ENCODE results near the gene MME. TPM values are rescaled to one million over a fixed set of nuclear protein-coding genes. Genes with fewer than 3 reads are reported as not detected.

The MME gene
- 10 to 100 TPM in 2 of 4 donors, 1 to 10 TPM in 2; 1.5 to 81.7 (median 20.5) TPM for total RNA-seq

DNA sequence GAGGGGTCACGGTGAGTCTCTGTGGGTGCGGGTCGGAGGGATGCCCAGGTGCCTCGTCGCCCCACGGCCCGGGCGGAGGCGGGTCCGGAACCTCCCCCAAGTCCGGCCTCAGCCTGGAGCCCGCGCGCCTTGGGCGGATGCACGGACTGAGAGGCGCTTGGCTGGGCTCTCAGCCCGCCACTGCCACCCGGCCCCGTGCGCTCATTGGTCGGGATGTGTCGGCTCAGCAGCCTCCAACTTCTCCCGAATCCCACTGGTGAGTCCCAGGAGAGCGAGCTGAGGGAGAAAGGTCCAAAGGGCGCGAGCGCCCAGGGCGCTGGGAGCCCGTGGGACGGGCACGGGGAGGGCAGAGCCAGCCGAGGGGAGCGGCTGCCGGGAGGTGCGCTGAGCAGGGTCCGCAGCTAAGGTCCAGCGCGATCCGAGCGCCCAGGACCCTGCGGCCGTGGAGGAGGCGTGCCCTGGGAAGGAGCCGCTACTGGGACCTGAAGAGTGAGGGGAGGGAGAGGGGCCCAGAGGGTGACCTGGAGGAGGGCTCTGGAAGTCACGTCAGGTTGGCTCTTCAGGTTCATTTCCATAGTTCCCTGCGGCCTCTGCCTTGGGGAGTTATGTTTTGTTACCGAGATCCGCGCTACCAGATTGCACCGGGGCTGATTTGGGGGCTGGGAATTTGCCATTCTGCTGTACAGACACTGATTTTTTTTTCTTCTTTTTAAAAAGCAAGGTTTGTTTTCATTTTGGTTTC, at the start of gene MME:
Gene MME, plus strand, starts transcription at position 574 of the 742 bp plus-strand sequence. CDS start 3,849 bp downstream, outside the sequence.
- 0 to 2% methylated on average over 1 to 6 of the region's 51 CpGs for WGBS, 2 donors (ENCODE audit: low coverage in 1 of 2)
- peaks cover 23% of the 10 kb centered on the region for H3K27me3 ChIP-seq
- H3K4me1 ChIP-seq = peaks cover 0 to 25% (median 0%) of the 10 kb centered on the region in 3 donors
- peak within 1 kb of the TSS in 2 of 4 donors; percentile 21 to 67 for H3K27ac ChIP-seq
- no peaks in the 10 kb centered on the region for H3K36me3 ChIP-seq
- peaks cover 0 to 6% (median 0%) of the 10 kb centered on the region in 3 donors for H3K9me3 ChIP-seq
- peak; percentile 85 for ATAC-seq
- TF ChIP-seq EP300 (IDR thresholded peaks at IDR 0.05) (no peak), CTCF (IDR thresholded peaks at IDR 0.05) (no peak), POLR2AphosphoS5 (IDR thresholded peaks at IDR 0.05) (peak; percentile 9), POLR2A (IDR thresholded peaks at IDR 0.05) (peak in 1 of 2 donors; percentile 12)
- H3K4me3 ChIP-seq = peak within 1 kb of the TSS; percentile 47 to 66

GRCh38 chr3:155031186-155031585, 48.9 kb upstream of the MME start:
- Histone ChIP-seq H3K27ac (no peak overlapping the region), H3K9me3 (no peaks in the 10 kb centered on the region), H3K36me3 (no peaks in the 10 kb centered on the region), H3K4me1 (no peaks in the 10 kb centered on the region), H3K4me3 (no peak overlapping the region), H3K27me3 (no peaks in the 10 kb centered on the region)
- TF ChIP-seq POLR2AphosphoS5 (IDR thresholded peaks at IDR 0.05) (no peak), POLR2A (IDR thresholded peaks at IDR 0.05) (no peak), EP300 (IDR thresholded peaks at IDR 0.05) (no peak), CTCF (IDR thresholded peaks at IDR 0.05) (no peak)
- no peak for ATAC-seq

DNA sequence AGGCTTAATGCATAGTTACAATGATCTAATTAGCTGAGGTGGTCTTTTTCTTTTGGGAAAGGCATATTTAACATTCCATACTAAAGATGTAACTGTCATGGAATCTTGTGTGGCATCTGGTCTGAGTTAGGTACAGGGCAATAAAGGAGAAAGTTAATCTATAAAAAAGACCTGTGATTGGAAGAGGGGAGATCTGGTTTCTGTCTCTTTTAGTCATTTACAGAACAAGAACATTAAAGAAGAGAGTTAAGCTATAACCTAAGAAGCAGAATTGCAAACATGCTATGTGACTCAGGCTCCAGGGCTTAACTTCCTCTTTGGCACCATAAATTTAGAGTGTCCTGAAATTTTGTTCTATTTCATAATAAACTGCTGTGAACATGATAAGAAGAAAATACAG, 47.2 kb upstream of the MME start:
- no peak for ATAC-seq

GRCh38 chr3:155034786-155035185, 45.3 kb upstream of the MME start:
- Histone ChIP-seq H3K9me3 (no peaks in the 10 kb centered on the region), H3K27me3 (no peaks in the 10 kb centered on the region), H3K36me3 (no peaks in the 10 kb centered on the region), H3K27ac (no peak overlapping the region), H3K4me1 (no peaks in the 10 kb centered on the region), H3K4me3 (no peak overlapping the region)
- 59 to 72% methylated on average over 4 of the region's 4 CpGs for WGBS, 2 donors (ENCODE audit: low coverage in 1 of 2)
- no peak for ATAC-seq
- TF ChIP-seq EP300 (IDR thresholded peaks at IDR 0.05) (no peak), POLR2AphosphoS5 (IDR thresholded peaks at IDR 0.05) (no peak), CTCF (IDR thresholded peaks at IDR 0.05) (no peak), POLR2A (IDR thresholded peaks at IDR 0.05) (no peak)

More for the DNA sequence above, 47.2 kb upstream of the MME start:
- TF ChIP-seq POLR2AphosphoS5 (IDR thresholded peaks at IDR 0.05) = no peak
- no peak for TF ChIP-seq POLR2A (IDR thresholded peaks at IDR 0.05)
- no peak for TF ChIP-seq CTCF (IDR thresholded peaks at IDR 0.05)
- no peak for TF ChIP-seq EP300 (IDR thresholded peaks at IDR 0.05)
- no peak overlapping the region for H3K27ac ChIP-seq
- H3K9me3 ChIP-seq = no peaks in the 10 kb centered on the region
- H3K4me1 ChIP-seq = no peaks in the 10 kb centered on the region
- H3K4me3 ChIP-seq = no peak overlapping the region
- no peaks in the 10 kb centered on the region for H3K36me3 ChIP-seq
- H3K27me3 ChIP-seq = no peaks in the 10 kb centered on the region

DNA sequence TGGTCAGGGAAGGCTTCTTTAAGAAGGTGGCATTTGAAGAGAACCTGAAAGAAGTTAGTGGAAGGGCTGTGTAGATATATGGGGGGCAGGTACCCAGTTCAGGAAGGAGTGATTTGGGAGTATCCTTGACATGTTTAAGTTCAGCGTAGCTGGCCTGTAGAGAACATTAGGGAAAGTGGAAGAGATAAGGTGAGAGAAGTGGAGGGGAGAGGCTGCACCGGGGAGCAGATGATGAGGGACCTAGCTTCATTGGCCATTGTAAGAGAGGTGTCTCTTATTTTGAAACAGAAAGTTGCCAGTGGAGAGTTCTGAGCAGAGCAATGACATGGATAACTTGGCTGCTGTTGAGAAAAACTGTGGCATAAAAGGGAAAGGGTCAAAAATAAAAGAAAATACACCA, 44.6 kb upstream of the MME start:
- 60 to 89% methylated on average over 2 of the region's 2 CpGs for whole genome bisulfite sequencing, 2 donors (ENCODE audit: low coverage in 1 of 2)
- no peak for ATAC-seq
- no peaks in the 10 kb centered on the region for H3K9me3 ChIP-seq
- no peaks in the 10 kb centered on the region for H3K36me3 ChIP-seq
- no peak for TF ChIP-seq POLR2A (IDR thresholded peaks at IDR 0.05)
- no peak for TF ChIP-seq POLR2AphosphoS5 (IDR thresholded peaks at IDR 0.05)
- no peak for TF ChIP-seq EP300 (IDR thresholded peaks at IDR 0.05)
- TF ChIP-seq CTCF (IDR thresholded peaks at IDR 0.05) = no peak
- H3K27ac ChIP-seq = no peak overlapping the region
- no peaks in the 10 kb centered on the region for H3K4me1 ChIP-seq
- no peak overlapping the region for H3K4me3 ChIP-seq
- no peaks in the 10 kb centered on the region for H3K27me3 ChIP-seq
